Parathyroid adenoma (tissue), 2 donors: ENCODE data around the gene PCDHB2.
"Not testable (repeated sequence)": the region's sequence is repeated elsewhere in the genome, so short reads cannot be mapped to it uniquely, and the experiment has no call there.

Experiments used
- H2AFZ ChIP-seq: fragments of 300-600 bp; sonication (generic); one replicate; pipeline ENCODE4 v1.7.0; 2017; ENCODE audit warnings: antibody characterized with exemption, mild to moderate bottlenecking
- H3K27ac ChIP-seq: fragments of 300-600 bp; sonication (generic); one replicate; pipeline ENCODE4 v1.7.0; 2017
- H3K27me3 ChIP-seq: fragments of 300-600 bp; sonication (generic); one replicate; pipeline ENCODE4 v1.7.0; 2017; ENCODE audit warnings: low read length; ENCODE audit not compliant: control insufficient read depth, insufficient read depth
- H3K36me3 ChIP-seq: fragments of 300-600 bp; sonication (generic); one replicate; pipeline ENCODE4 v1.7.0; 2017; ENCODE audit warnings: low read length; ENCODE audit not compliant: control insufficient read depth, insufficient read depth
- H3K4me1 ChIP-seq: fragments of 300-600 bp; sonication (generic); one replicate; pipeline ENCODE4 v1.7.0; 2017; ENCODE audit warnings: control low read depth
- H3K4me2 ChIP-seq: fragments of 300-600 bp; sonication (generic); one replicate; pipeline ENCODE4 v1.7.0; 2017; ENCODE audit warnings: low read length
- H3K4me3 ChIP-seq: fragments of 300-600 bp; sonication (generic); one replicate; pipeline ENCODE4 v1.7.0; 2017; ENCODE audit warnings: low read depth, low read length
- H3K79me2 ChIP-seq: fragments of 300-600 bp; sonication (generic); one replicate; pipeline ENCODE4 v1.7.0; 2017; ENCODE audit warnings: control low read depth
- H3K9ac ChIP-seq: fragments of 300-600 bp; sonication (generic); one replicate; pipeline ENCODE4 v1.7.0; 2017; ENCODE audit warnings: mild to moderate bottlenecking
- H3K9me3 ChIP-seq: fragments of 300-600 bp; sonication (generic); one replicate; pipeline ENCODE4 v1.7.0; 2017; ENCODE audit warnings: low read length; ENCODE audit not compliant: control insufficient read depth
- TF ChIP-seq, protein P1 (sequence below): fragments of 300-600 bp; sonication (generic); IDR thresholded peaks from one replicate; pipeline ENCODE4 v1.7.0; 2017; ENCODE audit warnings: antibody characterized with exemption, mild to moderate bottlenecking
- donor health status: primary hyperparathyroidism.

Gene PCDHB2

DNA sequence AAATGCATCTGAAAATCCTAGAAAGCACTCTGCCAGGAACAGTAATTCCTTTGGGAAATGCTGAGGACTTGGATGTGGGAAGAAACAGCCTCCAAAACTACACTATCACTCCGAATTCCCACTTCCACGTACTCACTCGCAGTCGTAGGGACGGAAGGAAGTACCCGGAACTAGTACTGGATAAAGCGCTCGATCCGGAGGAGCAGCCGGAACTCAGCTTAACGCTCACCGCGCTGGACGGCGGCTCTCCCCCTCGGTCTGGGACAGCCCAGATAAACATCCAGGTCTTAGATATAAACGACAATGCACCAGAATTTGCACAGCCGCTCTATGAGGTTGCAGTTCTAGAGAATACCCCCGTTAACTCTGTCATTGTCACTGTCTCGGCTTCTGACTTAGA lies 6.6 kb downstream of the PCDHB2 start:
- Histone ChIP-seq H3K4me1 (no peaks in the 10 kb centered on the region), H3K36me3 (no peaks in the 10 kb centered on the region), H2AFZ (peak overlapping the region; percentile 72), H3K9me3 (no peaks in the 10 kb centered on the region), H3K4me3 (no peak overlapping the region), H3K27ac (no peak overlapping the region), H3K27me3 (peaks cover 6% of the 10 kb centered on the region), H3K4me2 (no peak overlapping the region), H3K9ac (no peak overlapping the region), H3K79me2 (no peaks in the 10 kb centered on the region)
- TF ChIP-seq, protein P1, sequence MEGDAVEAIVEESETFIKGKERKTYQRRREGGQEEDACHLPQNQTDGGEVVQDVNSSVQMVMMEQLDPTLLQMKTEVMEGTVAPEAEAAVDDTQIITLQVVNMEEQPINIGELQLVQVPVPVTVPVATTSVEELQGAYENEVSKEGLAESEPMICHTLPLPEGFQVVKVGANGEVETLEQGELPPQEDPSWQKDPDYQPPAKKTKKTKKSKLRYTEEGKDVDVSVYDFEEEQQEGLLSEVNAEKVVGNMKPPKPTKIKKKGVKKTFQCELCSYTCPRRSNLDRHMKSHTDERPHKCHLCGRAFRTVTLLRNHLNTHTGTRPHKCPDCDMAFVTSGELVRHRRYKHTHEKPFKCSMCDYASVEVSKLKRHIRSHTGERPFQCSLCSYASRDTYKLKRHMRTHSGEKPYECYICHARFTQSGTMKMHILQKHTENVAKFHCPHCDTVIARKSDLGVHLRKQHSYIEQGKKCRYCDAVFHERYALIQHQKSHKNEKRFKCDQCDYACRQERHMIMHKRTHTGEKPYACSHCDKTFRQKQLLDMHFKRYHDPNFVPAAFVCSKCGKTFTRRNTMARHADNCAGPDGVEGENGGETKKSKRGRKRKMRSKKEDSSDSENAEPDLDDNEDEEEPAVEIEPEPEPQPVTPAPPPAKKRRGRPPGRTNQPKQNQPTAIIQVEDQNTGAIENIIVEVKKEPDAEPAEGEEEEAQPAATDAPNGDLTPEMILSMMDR = no peak

DNA sequence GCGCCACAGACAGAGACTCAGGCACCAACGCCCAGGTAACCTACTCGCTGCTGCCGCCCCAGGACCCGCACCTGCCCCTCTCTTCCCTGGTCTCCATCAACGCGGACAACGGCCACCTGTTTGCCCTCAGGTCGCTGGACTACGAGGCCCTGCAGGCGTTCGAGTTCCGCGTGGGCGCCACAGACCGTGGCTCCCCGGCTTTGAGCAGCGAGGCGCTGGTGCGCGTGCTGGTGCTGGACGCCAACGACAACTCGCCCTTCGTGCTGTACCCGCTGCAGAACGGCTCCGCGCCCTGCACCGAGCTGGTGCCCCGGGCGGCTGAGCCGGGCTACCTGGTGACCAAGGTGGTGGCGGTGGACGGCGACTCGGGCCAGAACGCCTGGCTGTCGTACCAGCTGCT lies 7.7 kb downstream of the PCDHB2 start:
- not testable (repeated sequence) for H3K4me1 ChIP-seq, H3K79me2 ChIP-seq, H3K4me3 ChIP-seq, H3K27ac ChIP-seq, H3K36me3 ChIP-seq, H3K9ac ChIP-seq, H3K4me2 ChIP-seq, H2AFZ ChIP-seq, H3K27me3 ChIP-seq, H3K9me3 ChIP-seq

DNA sequence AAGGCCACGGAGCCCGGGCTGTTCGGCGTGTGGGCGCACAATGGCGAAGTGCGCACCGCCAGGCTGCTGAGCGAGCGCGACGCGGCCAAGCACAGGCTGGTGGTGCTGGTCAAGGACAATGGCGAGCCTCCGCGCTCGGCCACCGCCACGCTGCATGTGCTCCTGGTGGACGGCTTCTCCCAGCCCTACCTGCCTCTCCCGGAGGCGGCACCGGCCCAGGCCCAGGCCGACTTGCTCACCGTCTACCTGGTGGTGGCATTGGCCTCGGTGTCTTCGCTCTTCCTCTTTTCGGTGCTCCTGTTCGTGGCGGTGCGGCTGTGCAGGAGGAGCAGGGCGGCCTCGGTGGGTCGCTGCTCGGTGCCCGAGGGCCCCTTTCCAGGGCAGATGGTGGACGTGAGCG lies 8.1 kb downstream of the PCDHB2 start:
- H3K27ac ChIP-seq, H3K27me3 ChIP-seq, H3K36me3 ChIP-seq, H2AFZ ChIP-seq, H3K4me2 ChIP-seq, H3K4me3 ChIP-seq, H3K4me1 ChIP-seq, H3K9me3 ChIP-seq, H3K9ac ChIP-seq, H3K79me2 ChIP-seq: not testable (repeated sequence)

DNA sequence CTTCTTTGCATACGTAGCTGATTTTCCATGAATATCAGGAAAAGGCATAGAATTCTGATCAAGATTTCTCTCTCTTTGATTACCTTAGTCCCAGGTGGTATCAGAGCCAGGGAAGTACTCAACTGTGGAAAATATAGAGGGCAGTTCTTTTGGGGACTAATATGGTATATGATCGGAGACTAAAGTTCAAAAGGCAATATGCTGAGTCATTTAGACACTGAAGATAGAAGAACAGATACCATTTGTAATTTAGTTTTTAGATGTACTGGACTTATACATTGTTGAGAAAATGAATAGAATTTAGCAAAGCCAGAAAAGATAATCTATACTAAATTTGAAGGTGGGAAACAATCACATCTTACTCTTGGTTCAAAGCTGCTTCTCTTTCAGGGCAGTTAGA lies 10.9 kb downstream of the PCDHB2 start:
- Histone ChIP-seq H3K27ac (no peak overlapping the region), H2AFZ (no peak overlapping the region), H3K27me3 (peaks cover 6% of the 10 kb centered on the region), H3K4me2 (no peak overlapping the region), H3K79me2 (no peaks in the 10 kb centered on the region), H3K4me1 (no peaks in the 10 kb centered on the region), H3K9ac (no peak overlapping the region), H3K36me3 (no peaks in the 10 kb centered on the region), H3K4me3 (no peak overlapping the region), H3K9me3 (no peaks in the 10 kb centered on the region)
- TF ChIP-seq, protein P1 = no peak

DNA sequence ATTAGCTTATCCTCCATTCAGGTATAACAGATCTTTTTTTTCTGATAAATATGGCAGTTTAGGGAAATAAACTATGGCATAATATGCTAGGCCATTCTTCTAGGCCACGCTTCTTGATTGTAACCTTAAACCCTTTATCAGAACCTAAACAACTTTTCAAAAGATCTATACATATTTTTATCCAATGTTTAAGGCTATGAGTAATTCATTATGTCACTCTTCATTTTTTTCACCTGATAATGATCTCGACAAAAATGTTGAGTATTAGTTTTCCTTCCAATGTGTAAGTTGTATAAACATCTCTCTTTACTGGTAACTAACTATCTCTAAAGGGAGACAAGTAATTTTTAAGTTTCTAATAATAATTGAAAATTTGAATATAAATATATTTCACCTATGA lies 24.8 kb downstream of the PCDHB2 start:
- no peaks in the 10 kb centered on the region for H3K79me2 ChIP-seq
- no peak overlapping the region for H2AFZ ChIP-seq
- no peaks in the 10 kb centered on the region for H3K36me3 ChIP-seq
- H3K9ac ChIP-seq = no peak overlapping the region
- no peaks in the 10 kb centered on the region for H3K4me1 ChIP-seq
- H3K4me3 ChIP-seq = no peak overlapping the region
- no peak overlapping the region for H3K4me2 ChIP-seq
- peaks cover 14% of the 10 kb centered on the region for H3K9me3 ChIP-seq
- H3K27ac ChIP-seq = no peak overlapping the region
- TF ChIP-seq, protein P1 = no peak
- H3K27me3 ChIP-seq = peaks cover 8% of the 10 kb centered on the region

DNA sequence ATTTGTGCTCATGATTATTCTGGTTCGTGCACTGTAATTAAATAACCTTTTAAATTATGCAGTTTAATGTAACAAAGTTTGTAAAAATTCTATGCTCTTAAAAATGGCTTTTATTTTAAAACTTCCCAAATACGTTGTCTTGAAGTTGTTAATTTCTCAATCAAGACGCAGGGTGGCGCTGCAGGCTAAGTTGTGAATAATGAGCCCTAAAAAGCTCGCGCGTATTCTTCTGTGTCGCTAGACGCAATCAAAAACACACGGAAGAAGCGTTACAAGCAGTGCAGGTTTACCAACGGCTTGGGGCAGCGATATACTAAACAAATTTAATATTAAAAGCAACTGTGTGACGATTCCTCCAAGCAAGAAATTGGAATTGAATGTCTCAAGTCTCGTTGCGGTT lies 27.1 kb downstream of the PCDHB2 start, which contains the start of gene PCDHB4:
Gene PCDHB4, plus strand, starts transcription at position 256 of the 400 bp plus-strand sequence. CDS start 181 bp downstream, outside the sequence.
- Histone ChIP-seq H3K9me3 (peaks cover 8% of the 10 kb centered on the region), H3K36me3 (no peaks in the 10 kb centered on the region), H3K9ac (no peak within 1 kb of the TSS), H3K4me3 (no peak within 1 kb of the TSS), H2AFZ (no peak within 1 kb of the TSS), H3K4me1 (no peaks in the 10 kb centered on the region), H3K4me2 (no peak within 1 kb of the TSS), H3K79me2 (no peaks in the 10 kb centered on the region), H3K27me3 (peaks cover 8% of the 10 kb centered on the region), H3K27ac (no peak within 1 kb of the TSS)
- TF ChIP-seq, protein P1 = no peak
